H9 (cell line): ENCODE measurements around the gene BTBD8. TPM values are rescaled to one million over a fixed set of nuclear protein-coding genes. Genes with fewer than 3 reads are reported as not detected.
A peak's percentile ranks its signal among the peaks of the same experiment; 100 is the strongest.

ENCODE experiments used
- DNase-seq: peaks from one replicate; pipeline ENCODE4 v3.0.0-alpha.2; 2017
- H2AFZ ChIP-seq: one replicate; pipeline ENCODE4 v1.6.1; 2013; ENCODE audit warnings: mild to moderate bottlenecking, low read length, control low read depth, moderate library complexity
- H2AK5ac ChIP-seq: 2 replicates; pipeline ENCODE4 v1.6.1; 2013; ENCODE audit warnings: low read length, control low read depth, mixed read lengths; ENCODE audit not compliant: insufficient read length
- H2BK120ac ChIP-seq: one replicate; pipeline ENCODE4 v1.6.1; 2013; ENCODE audit warnings: low read depth, mild to moderate bottlenecking, low read length, control low read depth, inconsistent platforms; ENCODE audit not compliant: poor library complexity, severe bottlenecking
- H2BK12ac ChIP-seq: 2 replicates; pipeline ENCODE4 v1.6.1; 2013; ENCODE audit warnings: low read length, control low read depth, mixed read lengths, low read depth; ENCODE audit not compliant: insufficient read length
- H2BK15ac ChIP-seq: 2 replicates; pipeline ENCODE4 v1.6.1; 2013; ENCODE audit warnings: low read depth, low read length, control low read depth
- H2BK20ac ChIP-seq: one replicate; pipeline ENCODE4 v1.6.1; 2013; ENCODE audit warnings: low read depth, mild to moderate bottlenecking, low read length, control low read depth, inconsistent platforms; ENCODE audit not compliant: poor library complexity, severe bottlenecking
- H2BK5ac ChIP-seq: 2 replicates; pipeline ENCODE4 v1.6.1; 2013; ENCODE audit warnings: low read length, control low read depth, mixed read lengths; ENCODE audit not compliant: insufficient read length
- H3K14ac ChIP-seq: 2 replicates; pipeline ENCODE4 v1.6.1; 2013; ENCODE audit warnings: low read length, control low read depth; ENCODE audit not compliant: insufficient read depth
- H3K18ac ChIP-seq: 2 replicates; pipeline ENCODE4 v1.6.1; 2013; ENCODE audit warnings: low read depth, mild to moderate bottlenecking, mixed read lengths, low read length, control low read depth; ENCODE audit not compliant: insufficient read length
- H3K23ac ChIP-seq: 2 replicates; pipeline ENCODE4 v1.6.1; 2013; ENCODE audit warnings: low read length, control low read depth, mixed read lengths, low read depth; ENCODE audit not compliant: insufficient read length
- H3K23me2 ChIP-seq: 2 replicates; pipeline ENCODE4 v1.6.1; 2013; ENCODE audit warnings: low read depth, mild to moderate bottlenecking, mixed read lengths, low read length, control low read depth; ENCODE audit not compliant: insufficient read length, poor library complexity, severe bottlenecking
- H3K27ac ChIP-seq: 2 replicates; pipeline ENCODE4 v1.5.1; 2013; ENCODE audit warnings: low read length, control low read depth, mixed read lengths, low read depth; ENCODE audit not compliant: insufficient read length
- H3K27me3 ChIP-seq: 2 replicates; pipeline ENCODE4 v1.6.1; 2013; ENCODE audit warnings: low read length, control low read depth, inconsistent platforms; ENCODE audit not compliant: insufficient read depth
- H3K4ac ChIP-seq: 2 replicates; pipeline ENCODE4 v1.6.1; 2013; ENCODE audit warnings: low read depth, mild to moderate bottlenecking, control low read depth, inconsistent platforms, low read length, moderate library complexity
- H3K4me1 ChIP-seq: 2 replicates; pipeline ENCODE4 v1.6.1; 2013; ENCODE audit warnings: low read length, control low read depth, inconsistent platforms; ENCODE audit not compliant: insufficient read depth
- H3K4me2 ChIP-seq: 2 replicates; pipeline ENCODE4 v1.6.1; 2013; ENCODE audit warnings: low read length, control low read depth, mixed read lengths; ENCODE audit not compliant: insufficient read length, insufficient read depth
- H3K56ac ChIP-seq: 2 replicates; pipeline ENCODE4 v1.6.1; 2013; ENCODE audit warnings: low read depth, mild to moderate bottlenecking, mixed read lengths, low read length, control low read depth; ENCODE audit not compliant: insufficient read length
- H3K79me1 ChIP-seq: 2 replicates; pipeline ENCODE4 v1.6.1; 2013; ENCODE audit warnings: low read depth, mild to moderate bottlenecking, moderate library complexity, low read length, control low read depth, inconsistent platforms; ENCODE audit not compliant: insufficient read depth, poor library complexity, severe bottlenecking
- H3K79me2 ChIP-seq: 2 replicates; pipeline ENCODE4 v1.6.1; 2013; ENCODE audit warnings: low read length, control low read depth, inconsistent platforms; ENCODE audit not compliant: insufficient read depth
- H3K9ac ChIP-seq: 2 replicates; pipeline ENCODE4 v1.6.1; 2013; ENCODE audit warnings: low read length, control low read depth, mixed read lengths; ENCODE audit not compliant: insufficient read length; ENCODE audit errors: extremely low read depth
- H3K9me3 ChIP-seq: one replicate; pipeline ENCODE4 v1.6.1; 2013; ENCODE audit warnings: low read depth, low read length, inconsistent platforms; ENCODE audit not compliant: control insufficient read depth
- H3T11ph ChIP-seq: one replicate; pipeline ENCODE4 v1.6.1; 2013; ENCODE audit warnings: mild to moderate bottlenecking, low read length, control low read depth, inconsistent platforms
- H4K20me1 ChIP-seq: one replicate; pipeline ENCODE4 v1.6.1; 2013; ENCODE audit not compliant: control insufficient read depth, insufficient read length, insufficient read depth
- H4K5ac ChIP-seq: 2 replicates; pipeline ENCODE4 v1.6.1; 2013; ENCODE audit warnings: low read depth, mild to moderate bottlenecking, mixed read lengths, low read length, control low read depth; ENCODE audit not compliant: insufficient read length
- H4K8ac ChIP-seq: replicated peaks from 2 replicates; pipeline ENCODE4 v1.6.1; 2013; ENCODE audit warnings: low read length, control low read depth, mixed read lengths, low read depth; ENCODE audit not compliant: insufficient read length
- H4K91ac ChIP-seq: 2 replicates; pipeline ENCODE4 v1.6.1; 2013; ENCODE audit warnings: low read depth, mild to moderate bottlenecking, moderate library complexity, mixed read lengths, low read length, control low read depth; ENCODE audit not compliant: insufficient read length
- H3K27ac Mint-ChIP-seq, 3 experiments: 2 replicates in 2 of 3; 3 replicates in 1 of 3; pipeline ENCODE4 v1.8.0; 2020 to 2021; ENCODE audit warnings: mixed read lengths in 3 of 3, mild to moderate bottlenecking in 1 of 3, moderate library complexity in 1 of 3
- H3K27me3 Mint-ChIP-seq: 2 replicates; pipeline ENCODE4 v1.8.0; 2021; ENCODE audit warnings: low read depth, mild to moderate bottlenecking, moderate library complexity, mixed read lengths
- H3K36me3 Mint-ChIP-seq, 3 experiments: 2 replicates in 2 of 3; 3 replicates in 1 of 3; pipeline ENCODE4 v1.8.0; 2020 to 2021; ENCODE audit warnings: low read depth in 3 of 3, mixed read lengths in 3 of 3; ENCODE audit not compliant: insufficient read depth in 1 of 3
- H3K4me1 Mint-ChIP-seq, 2 experiments: 2 replicates each; pipeline ENCODE4 v1.8.0; 2020; ENCODE audit warnings: mixed read lengths in 2 of 2
- H3K4me3 Mint-ChIP-seq, 2 experiments: 2 replicates in 1 of 2; 3 replicates in 1 of 2; pipeline ENCODE4 v1.8.0; 2020 to 2021; ENCODE audit warnings: mild to moderate bottlenecking in 2 of 2, mixed read lengths in 2 of 2, moderate library complexity in 1 of 2
- H3K9me3 Mint-ChIP-seq, 2 experiments: 2 replicates in 1 of 2; 3 replicates in 1 of 2; pipeline ENCODE4 v1.8.0; 2020; ENCODE audit warnings: mild to moderate bottlenecking in 2 of 2, mixed read lengths in 2 of 2, moderate library complexity in 1 of 2
- WGBS: extraction: QIAGEN DNeasy Blood & Tissue Kit; methylation state at CpG from one replicate; pipeline ENCODE4 v1.1.7; 2013; ENCODE audit warnings: missing lambda C conversion rate, low lambda C conversion rate, mixed read lengths; ENCODE audit not compliant: insufficient read length; ENCODE audit errors: extremely low coverage; 5-methylcytosine and 5-hydroxymethylcytosine counted together
- total RNA-seq: library from RNA; stranded (reverse); gene quantifications from 2 replicates; pipeline ENCODE4 v1.2.1, GENCODE V29; 2021
- TF ChIP-seq, protein P1 (sequence below): fragments of 200-600 bp; sonication (generic); conservative IDR thresholded peaks from 3 replicates; pipeline ENCODE4 v1.8.0; 2021; ENCODE audit warnings: antibody characterized with exemption, mild to moderate bottlenecking

The BTBD8 gene
- total RNA-seq, 1 experiment from 2014 or later: 1.4 TPM

DNA sequence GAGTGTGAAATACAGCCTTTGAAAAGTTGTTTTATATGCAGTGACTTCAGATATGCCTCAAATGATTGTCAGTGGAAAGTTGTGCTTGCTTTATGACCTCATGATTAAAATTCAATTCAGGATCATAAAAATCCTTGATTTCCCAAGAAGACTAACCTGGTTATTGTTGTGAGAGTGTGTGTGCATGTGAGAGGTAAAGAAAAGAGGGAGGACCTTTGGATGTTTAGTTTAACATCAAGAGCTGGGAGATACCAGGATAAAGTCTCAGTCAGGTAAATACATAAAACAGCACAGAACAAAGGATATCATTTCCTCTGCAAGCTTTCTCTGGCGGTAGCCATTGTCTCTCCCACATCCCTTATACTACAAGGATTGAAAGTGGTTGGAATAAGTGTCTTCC lies 14.4 kb downstream of the BTBD8 start:
- Histone ChIP-seq H3K9me3 (no peaks in the 10 kb centered on the region), H3K9ac (no peak overlapping the region), H3K4me2 (no peak overlapping the region), H2AFZ (no peak overlapping the region), H3K27me3 (no peaks in the 10 kb centered on the region), H4K91ac (no peak overlapping the region), H2BK5ac (no peak overlapping the region), H3K23me2 (no peaks in the 10 kb centered on the region), H4K5ac (no peak overlapping the region), H4K20me1 (no peaks in the 10 kb centered on the region), H4K8ac (no peak overlapping the region), H2BK15ac (no peak overlapping the region), H3K27ac (no peak overlapping the region), H3K23ac (no peak overlapping the region), H3K18ac (no peak overlapping the region), H2BK120ac (no peak overlapping the region), H3K4me1 (no peaks in the 10 kb centered on the region), H2AK5ac (no peak overlapping the region), H3K56ac (no peak overlapping the region), H3T11ph (no peak overlapping the region), H3K79me1 (no peaks in the 10 kb centered on the region), H3K79me2 (no peaks in the 10 kb centered on the region), H2BK20ac (no peak overlapping the region), H3K4ac (no peak overlapping the region), H2BK12ac (no peak overlapping the region), H3K14ac (no peak overlapping the region)
- Mint-ChIP-seq H3K4me3 (no peak overlapping the region), H3K4me1 (0 out of 4 replicates have a peak, but pooled peaks cover 0 to 2% of the 10 kb centered on the region in 2 experiments), H3K27me3 (no peaks in the 10 kb centered on the region), H3K9me3 (no peaks in the 10 kb centered on the region; a peak in 1 of 5 replicates), H3K27ac (peak overlapping the region in 1 of 3 experiments; percentile 22; a peak in 1 of 7 replicates), H3K36me3 (peaks cover 0 to 9% (median 0%) of the 10 kb centered on the region in 3 experiments; a peak in 1 of 7 replicates)
- no CpG with 5 or more reads among the region's 1 CpG for WGBS
- TF ChIP-seq, protein P1, sequence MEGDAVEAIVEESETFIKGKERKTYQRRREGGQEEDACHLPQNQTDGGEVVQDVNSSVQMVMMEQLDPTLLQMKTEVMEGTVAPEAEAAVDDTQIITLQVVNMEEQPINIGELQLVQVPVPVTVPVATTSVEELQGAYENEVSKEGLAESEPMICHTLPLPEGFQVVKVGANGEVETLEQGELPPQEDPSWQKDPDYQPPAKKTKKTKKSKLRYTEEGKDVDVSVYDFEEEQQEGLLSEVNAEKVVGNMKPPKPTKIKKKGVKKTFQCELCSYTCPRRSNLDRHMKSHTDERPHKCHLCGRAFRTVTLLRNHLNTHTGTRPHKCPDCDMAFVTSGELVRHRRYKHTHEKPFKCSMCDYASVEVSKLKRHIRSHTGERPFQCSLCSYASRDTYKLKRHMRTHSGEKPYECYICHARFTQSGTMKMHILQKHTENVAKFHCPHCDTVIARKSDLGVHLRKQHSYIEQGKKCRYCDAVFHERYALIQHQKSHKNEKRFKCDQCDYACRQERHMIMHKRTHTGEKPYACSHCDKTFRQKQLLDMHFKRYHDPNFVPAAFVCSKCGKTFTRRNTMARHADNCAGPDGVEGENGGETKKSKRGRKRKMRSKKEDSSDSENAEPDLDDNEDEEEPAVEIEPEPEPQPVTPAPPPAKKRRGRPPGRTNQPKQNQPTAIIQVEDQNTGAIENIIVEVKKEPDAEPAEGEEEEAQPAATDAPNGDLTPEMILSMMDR: no peak
- DNase-seq: no peak
